H1 (cell line): ENCODE data around the gene SBNO1. TPM values are rescaled to one million over a fixed set of nuclear protein-coding genes. Genes with fewer than 3 reads are reported as not detected.

Experiments
- BCL11A ChIP-seq, 2 experiments: IDR thresholded peaks; one replicate each; pipeline ENCODE4 v1.6.1; 2011; ENCODE audit warnings: low read depth in 2 of 2, low read length in 2 of 2, mild to moderate bottlenecking in 2 of 2
- POLR2A ChIP-seq, 2 experiments: IDR thresholded peaks; 1 replicate in 1 of 2; 2 replicates in 1 of 2; pipeline ENCODE4 v1.6.1; 2011; ENCODE audit warnings: low read depth in 2 of 2, low read length in 2 of 2, mild to moderate bottlenecking in 2 of 2; ENCODE audit errors: control extremely low read depth in 1 of 2
- POU5F1 ChIP-seq: IDR thresholded peaks from 2 replicates; pipeline ENCODE4 v1.6.1; 2011; ENCODE audit warnings: low read depth, mild to moderate bottlenecking, low read length, moderate library complexity
- RAD21 ChIP-seq, 2 experiments: IDR thresholded peaks in 1 of 2; conservative IDR thresholded peaks in 1 of 2; 2 replicates each; pipeline ENCODE4 v1.6.1; 2011; ENCODE audit warnings: low read depth in 2 of 2, low read length in 2 of 2, improper control_type of control experiment in 1 of 2, inconsistent platforms in 1 of 2, mild to moderate bottlenecking in 1 of 2, moderate library complexity in 1 of 2
- SUZ12 ChIP-seq: fragments of 200-600 bp; sonication (generic); IDR thresholded peaks from 2 replicates; pipeline ENCODE4 v1.6.1; 2012; ENCODE audit warnings: mild to moderate bottlenecking, inconsistent platforms, low read length, moderate library complexity, mixed read lengths
- TAF1 ChIP-seq: IDR thresholded peaks from 2 replicates; pipeline ENCODE4 v1.6.1; 2011; ENCODE audit warnings: mild to moderate bottlenecking, low read depth, low read length
- polyA plus RNA-seq, 7 experiments: library from polyadenylated mRNA; depleted of rRNA in 3 of 7; stranded (reverse) in 5 of 7; unstranded in 2 of 7; fragments of >200 nt in 5 of 7; fragments of 200-250 nt in 2 of 7; gene quantifications; 1 replicate in 5 of 7; 2 replicates in 1 of 7; 4 replicates in 1 of 7; pipeline versions ENCODE4 v1.2.1 to v1.2.3, GENCODE V29; 2011 to 2013; ENCODE audit warnings: missing spikeins in 2 of 7, mixed read lengths in 2 of 7
- total RNA-seq: library from RNA; stranded (reverse); fragmentation: NEBNext Ultra II Directional; extraction: Animal tissue kit (Norgen Biotek cat#: 25700); gene quantifications from 2 replicates; pipeline ENCODE4 v1.2.1, GENCODE V29; 2021
- TF ChIP-seq, protein P1 (sequence below): fragments of 300-600 bp; sonication (generic); IDR thresholded peaks from 2 replicates; pipeline ENCODE4 v1.7.1; 2012; ENCODE audit warnings: low read length, moderate library complexity, mild to moderate bottlenecking, inconsistent platforms; ENCODE audit not compliant: insufficient replicate concordance
- TF ChIP-seq, protein P2 (sequence below): IDR thresholded peaks from 2 replicates; pipeline ENCODE4 v1.6.1; 2011; ENCODE audit warnings: low read length, improper control_type of control experiment

Gene SBNO1
- total and polyA plus RNA-seq, 2 of the 8 experiments (the other 6 are each of a cell fraction or from before 2014, with no cell fraction given): 6.7 to 57.7 TPM

DNA sequence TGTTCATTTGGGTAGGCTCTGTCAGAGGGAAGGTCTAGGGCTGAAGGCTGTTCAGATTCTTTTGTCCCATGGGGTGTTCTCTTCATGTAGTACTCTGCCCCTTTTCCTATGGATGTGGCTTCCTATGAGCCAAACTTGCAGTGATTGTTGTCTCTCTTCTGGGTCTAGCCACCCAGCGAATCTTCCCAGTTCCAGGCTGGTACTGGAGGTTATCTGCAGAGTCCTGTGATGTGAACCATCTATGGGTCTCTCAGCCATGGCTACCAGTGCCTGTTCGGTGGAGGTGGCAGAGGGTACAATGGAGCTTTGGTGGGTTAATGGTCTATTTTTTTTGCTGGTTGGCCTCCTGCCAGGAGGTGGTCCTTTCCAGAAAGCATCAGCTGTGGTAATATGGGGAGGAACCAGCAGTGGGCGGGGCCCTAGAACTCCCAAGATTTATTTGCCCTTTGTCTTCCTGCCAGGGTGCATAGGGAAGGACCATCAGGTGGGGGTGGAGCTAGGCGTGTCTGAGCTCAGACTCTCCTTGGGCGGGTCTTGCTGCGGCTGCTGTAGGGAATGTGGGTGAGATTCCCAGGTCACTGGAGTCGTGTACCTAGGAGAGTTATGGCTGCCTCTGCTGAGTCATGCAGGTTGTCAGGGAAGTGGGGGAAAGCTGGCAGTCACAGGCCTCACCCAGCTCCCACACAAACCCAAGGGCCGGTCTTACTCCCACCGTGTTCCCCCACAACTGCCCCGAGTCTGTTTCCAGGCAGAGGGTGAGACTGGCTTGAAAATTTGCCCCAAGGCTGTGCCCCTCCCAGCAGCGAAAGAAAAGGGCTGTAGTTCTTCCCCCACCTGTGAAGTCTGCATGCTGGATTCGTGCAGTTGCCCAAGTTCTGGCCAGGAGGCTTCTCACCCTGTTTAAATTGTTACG lies 113.9 kb downstream of the SBNO1 start (continued):
- TF ChIP-seq, protein P1, sequence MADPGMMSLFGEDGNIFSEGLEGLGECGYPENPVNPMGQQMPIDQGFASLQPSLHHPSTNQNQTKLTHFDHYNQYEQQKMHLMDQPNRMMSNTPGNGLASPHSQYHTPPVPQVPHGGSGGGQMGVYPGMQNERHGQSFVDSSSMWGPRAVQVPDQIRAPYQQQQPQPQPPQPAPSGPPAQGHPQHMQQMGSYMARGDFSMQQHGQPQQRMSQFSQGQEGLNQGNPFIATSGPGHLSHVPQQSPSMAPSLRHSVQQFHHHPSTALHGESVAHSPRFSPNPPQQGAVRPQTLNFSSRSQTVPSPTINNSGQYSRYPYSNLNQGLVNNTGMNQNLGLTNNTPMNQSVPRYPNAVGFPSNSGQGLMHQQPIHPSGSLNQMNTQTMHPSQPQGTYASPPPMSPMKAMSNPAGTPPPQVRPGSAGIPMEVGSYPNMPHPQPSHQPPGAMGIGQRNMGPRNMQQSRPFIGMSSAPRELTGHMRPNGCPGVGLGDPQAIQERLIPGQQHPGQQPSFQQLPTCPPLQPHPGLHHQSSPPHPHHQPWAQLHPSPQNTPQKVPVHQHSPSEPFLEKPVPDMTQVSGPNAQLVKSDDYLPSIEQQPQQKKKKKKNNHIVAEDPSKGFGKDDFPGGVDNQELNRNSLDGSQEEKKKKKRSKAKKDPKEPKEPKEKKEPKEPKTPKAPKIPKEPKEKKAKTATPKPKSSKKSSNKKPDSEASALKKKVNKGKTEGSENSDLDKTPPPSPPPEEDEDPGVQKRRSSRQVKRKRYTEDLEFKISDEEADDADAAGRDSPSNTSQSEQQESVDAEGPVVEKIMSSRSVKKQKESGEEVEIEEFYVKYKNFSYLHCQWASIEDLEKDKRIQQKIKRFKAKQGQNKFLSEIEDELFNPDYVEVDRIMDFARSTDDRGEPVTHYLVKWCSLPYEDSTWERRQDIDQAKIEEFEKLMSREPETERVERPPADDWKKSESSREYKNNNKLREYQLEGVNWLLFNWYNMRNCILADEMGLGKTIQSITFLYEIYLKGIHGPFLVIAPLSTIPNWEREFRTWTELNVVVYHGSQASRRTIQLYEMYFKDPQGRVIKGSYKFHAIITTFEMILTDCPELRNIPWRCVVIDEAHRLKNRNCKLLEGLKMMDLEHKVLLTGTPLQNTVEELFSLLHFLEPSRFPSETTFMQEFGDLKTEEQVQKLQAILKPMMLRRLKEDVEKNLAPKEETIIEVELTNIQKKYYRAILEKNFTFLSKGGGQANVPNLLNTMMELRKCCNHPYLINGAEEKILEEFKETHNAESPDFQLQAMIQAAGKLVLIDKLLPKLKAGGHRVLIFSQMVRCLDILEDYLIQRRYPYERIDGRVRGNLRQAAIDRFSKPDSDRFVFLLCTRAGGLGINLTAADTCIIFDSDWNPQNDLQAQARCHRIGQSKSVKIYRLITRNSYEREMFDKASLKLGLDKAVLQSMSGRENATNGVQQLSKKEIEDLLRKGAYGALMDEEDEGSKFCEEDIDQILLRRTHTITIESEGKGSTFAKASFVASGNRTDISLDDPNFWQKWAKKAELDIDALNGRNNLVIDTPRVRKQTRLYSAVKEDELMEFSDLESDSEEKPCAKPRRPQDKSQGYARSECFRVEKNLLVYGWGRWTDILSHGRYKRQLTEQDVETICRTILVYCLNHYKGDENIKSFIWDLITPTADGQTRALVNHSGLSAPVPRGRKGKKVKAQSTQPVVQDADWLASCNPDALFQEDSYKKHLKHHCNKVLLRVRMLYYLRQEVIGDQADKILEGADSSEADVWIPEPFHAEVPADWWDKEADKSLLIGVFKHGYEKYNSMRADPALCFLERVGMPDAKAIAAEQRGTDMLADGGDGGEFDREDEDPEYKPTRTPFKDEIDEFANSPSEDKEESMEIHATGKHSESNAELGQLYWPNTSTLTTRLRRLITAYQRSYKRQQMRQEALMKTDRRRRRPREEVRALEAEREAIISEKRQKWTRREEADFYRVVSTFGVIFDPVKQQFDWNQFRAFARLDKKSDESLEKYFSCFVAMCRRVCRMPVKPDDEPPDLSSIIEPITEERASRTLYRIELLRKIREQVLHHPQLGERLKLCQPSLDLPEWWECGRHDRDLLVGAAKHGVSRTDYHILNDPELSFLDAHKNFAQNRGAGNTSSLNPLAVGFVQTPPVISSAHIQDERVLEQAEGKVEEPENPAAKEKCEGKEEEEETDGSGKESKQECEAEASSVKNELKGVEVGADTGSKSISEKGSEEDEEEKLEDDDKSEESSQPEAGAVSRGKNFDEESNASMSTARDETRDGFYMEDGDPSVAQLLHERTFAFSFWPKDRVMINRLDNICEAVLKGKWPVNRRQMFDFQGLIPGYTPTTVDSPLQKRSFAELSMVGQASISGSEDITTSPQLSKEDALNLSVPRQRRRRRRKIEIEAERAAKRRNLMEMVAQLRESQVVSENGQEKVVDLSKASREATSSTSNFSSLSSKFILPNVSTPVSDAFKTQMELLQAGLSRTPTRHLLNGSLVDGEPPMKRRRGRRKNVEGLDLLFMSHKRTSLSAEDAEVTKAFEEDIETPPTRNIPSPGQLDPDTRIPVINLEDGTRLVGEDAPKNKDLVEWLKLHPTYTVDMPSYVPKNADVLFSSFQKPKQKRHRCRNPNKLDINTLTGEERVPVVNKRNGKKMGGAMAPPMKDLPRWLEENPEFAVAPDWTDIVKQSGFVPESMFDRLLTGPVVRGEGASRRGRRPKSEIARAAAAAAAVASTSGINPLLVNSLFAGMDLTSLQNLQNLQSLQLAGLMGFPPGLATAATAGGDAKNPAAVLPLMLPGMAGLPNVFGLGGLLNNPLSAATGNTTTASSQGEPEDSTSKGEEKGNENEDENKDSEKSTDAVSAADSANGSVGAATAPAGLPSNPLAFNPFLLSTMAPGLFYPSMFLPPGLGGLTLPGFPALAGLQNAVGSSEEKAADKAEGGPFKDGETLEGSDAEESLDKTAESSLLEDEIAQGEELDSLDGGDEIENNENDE: no peak
- no peak for TF ChIP-seq SUZ12
- no peak for TF ChIP-seq TAF1
- TF ChIP-seq, protein P2, sequence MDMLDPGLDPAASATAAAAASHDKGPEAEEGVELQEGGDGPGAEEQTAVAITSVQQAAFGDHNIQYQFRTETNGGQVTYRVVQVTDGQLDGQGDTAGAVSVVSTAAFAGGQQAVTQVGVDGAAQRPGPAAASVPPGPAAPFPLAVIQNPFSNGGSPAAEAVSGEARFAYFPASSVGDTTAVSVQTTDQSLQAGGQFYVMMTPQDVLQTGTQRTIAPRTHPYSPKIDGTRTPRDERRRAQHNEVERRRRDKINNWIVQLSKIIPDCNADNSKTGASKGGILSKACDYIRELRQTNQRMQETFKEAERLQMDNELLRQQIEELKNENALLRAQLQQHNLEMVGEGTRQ: no peak
- no peak for TF ChIP-seq BCL11A (IDR thresholded peaks at IDR 0.05; ENCODE audit: low read depth in 2 of 2, low read length in 2 of 2)
- TF ChIP-seq POU5F1: no peak
- TF ChIP-seq POLR2A (IDR thresholded peaks at IDR 0.05; ENCODE audit: control extremely low read depth in 1 of 2, low read depth in 2 of 2, low read length in 2 of 2): no peak
- TF ChIP-seq RAD21 (IDR thresholded peaks at IDR 0.05 in 1 of 2, conservative IDR thresholded peaks at IDR 0.05 in 1 of 2; ENCODE audit: low read depth in 2 of 2, low read length in 2 of 2): no peak
